HCT116 (cell line): ENCODE measurements around the gene ASAP2. TPM values are rescaled to one million over a fixed set of nuclear protein-coding genes. Genes with fewer than 3 reads are reported as not detected.

Experiments used
- ATAC-seq: fragments of 200-7000 bp; cut with Tn5 transposase; 2 replicates; pipeline ENCODE4 v1.9.1; 2020; ENCODE audit warnings: mild to moderate bottlenecking, moderate library complexity
- BruUV-seq: library from RNA; stranded (reverse); fragments of 400-500 nt; replicated peaks from 2 replicates; lab custom pipeline; 2021; lab: Mats Ljungman, UMichigan
- CTCF ChIA-PET: fragments of 300-600 bp; sonication (Branson Sonifier 250); formaldehyde crosslinking; loops from one replicate; lab custom pipeline; 2021; ENCODE audit warnings: antibody characterized with exemption; lab: Charles Lee
- POLR2A ChIA-PET: fragments of 300-600, 350-600 bp; sonication (Branson Sonifier 250); formaldehyde crosslinking; loops from one replicate; lab custom pipeline; 2021; ENCODE audit warnings: antibody characterized with exemption; lab: Charles Lee
- RAD21 ChIA-PET, 2 experiments: fragments of 300-600 bp; sonication (Branson Sonifier 250); formaldehyde crosslinking; loops; one replicate each; lab custom pipeline; 2023; ENCODE audit warnings: low total read pairs in 2 of 2; ENCODE audit not compliant: uncharacterized antibody in 2 of 2, unreplicated experiment in 2 of 2, low non-redundant PET in 1 of 2; lab: Charles Lee
- DNase-seq: peaks from one replicate; pipeline ENCODE4 v3.0.0-alpha.2; 2010; ENCODE audit warnings: low read depth, low spot score
- H2AFZ ChIP-seq: fragments of 200-600 bp; shearing (Covaris generic), sonication (generic); 2 replicates; pipeline ENCODE4 v1.6.1; 2017; ENCODE audit warnings: low read depth, mixed run types, mixed read lengths, antibody characterized with exemption, low read length; ENCODE audit not compliant: poor library complexity, severe bottlenecking
- H3K27ac ChIP-seq: 2 replicates; pipeline ENCODE4 v1.5.1; 2012; ENCODE audit warnings: low read depth, low read length
- H3K27me3 ChIP-seq: fragments of 200-600 bp; sonication (generic); 2 replicates; pipeline ENCODE4 v1.6.1; 2016; ENCODE audit warnings: mixed run types, low read length, mixed read lengths; ENCODE audit not compliant: insufficient read depth
- H3K36me3 ChIP-seq, 2 experiments: fragments of 200-500 bp in 1 of 2; fragments of 200-600 bp in 1 of 2; sonication (Bioruptor generic) in 1 of 2; sonication (generic) in 1 of 2; 2 replicates each; pipeline versions ENCODE4 v1.5.1 to v1.6.1; 2014 to 2016; ENCODE audit warnings: low read length in 2 of 2, inconsistent platforms in 1 of 2, mixed read lengths in 1 of 2, mixed run types in 1 of 2; ENCODE audit not compliant: insufficient read depth in 2 of 2, control insufficient read depth in 1 of 2
- H3K4me1 ChIP-seq, 2 experiments: fragments of 200-600 bp in 1 of 2; sonication (generic) in 1 of 2; 2 replicates each; pipeline versions ENCODE4 v1.5.1 to v1.6.1; 2012 to 2017; ENCODE audit warnings: low read length in 2 of 2, inconsistent platforms in 1 of 2, mild to moderate bottlenecking in 1 of 2, mixed read lengths in 1 of 2, mixed run types in 1 of 2, moderate library complexity in 1 of 2; ENCODE audit not compliant: insufficient read depth in 2 of 2, control insufficient read depth in 1 of 2
- H3K4me2 ChIP-seq: fragments of 200-600 bp; sonication (generic); 2 replicates; pipeline ENCODE4 v1.6.1; 2017; ENCODE audit warnings: mixed run types, low read length, mixed read lengths
- H3K4me3 ChIP-seq, 2 experiments: fragments of 200-600 bp in 1 of 2; sonication (generic) in 1 of 2; replicated peaks in 1 of 2; 2 replicates each; pipeline ENCODE4 v1.5.1; 2011 to 2016; ENCODE audit warnings: low read length in 2 of 2, control low read depth in 1 of 2, low read depth in 1 of 2, mild to moderate bottlenecking in 1 of 2, mixed read lengths in 1 of 2, mixed run types in 1 of 2
- H3K79me2 ChIP-seq: fragments of 200-600 bp; sonication (generic); 2 replicates; pipeline ENCODE4 v1.6.1; 2017; ENCODE audit warnings: mild to moderate bottlenecking, mixed run types, low read length, moderate library complexity, mixed read lengths; ENCODE audit not compliant: insufficient read depth
- H3K9ac ChIP-seq: fragments of 200-600 bp; sonication (generic); 2 replicates; pipeline ENCODE4 v1.6.1; 2016; ENCODE audit warnings: low read length, mixed read lengths
- H3K9me2 ChIP-seq: fragments of 200-600 bp; sonication (generic), shearing (Covaris generic); 2 replicates; pipeline ENCODE4 v1.6.1; 2017; ENCODE audit warnings: mixed run types, mild to moderate bottlenecking, moderate library complexity; ENCODE audit not compliant: insufficient read depth
- H3K9me3 ChIP-seq, 2 experiments: fragments of 200-500 bp in 1 of 2; fragments of 200-600 bp in 1 of 2; sonication (Bioruptor generic) in 1 of 2; sonication (generic) in 1 of 2; 2 replicates each; pipeline ENCODE4 v1.6.1; 2014 to 2017; ENCODE audit warnings: low read length in 2 of 2, mixed read lengths in 2 of 2, inconsistent platforms in 1 of 2, low read depth in 1 of 2, mild to moderate bottlenecking in 1 of 2, mixed run types in 1 of 2, moderate library complexity in 1 of 2; ENCODE audit not compliant: control insufficient read depth in 1 of 2, insufficient read depth in 1 of 2
- H4K20me1 ChIP-seq: fragments of 200-600 bp; sonication (generic), shearing (Covaris generic); 2 replicates; pipeline ENCODE4 v1.6.1; 2017; ENCODE audit warnings: mixed run types, mild to moderate bottlenecking, moderate library complexity; ENCODE audit not compliant: insufficient read depth
- CEBPB ChIP-seq: IDR thresholded peaks from 2 replicates; pipeline ENCODE4 v1.6.1; 2012; ENCODE audit warnings: low read depth
- EZH2phosphoT487 ChIP-seq: fragments of 200-600 bp; IDR thresholded peaks from 2 replicates; pipeline ENCODE4 v1.6.1; 2018; ENCODE audit warnings: antibody characterized with exemption, borderline replicate concordance
- intact Hi-C: fragments of 100-400 bp; cut with micrococcal nuclease; formaldehyde crosslinking; loops from 2 replicates; pipeline ENCODE4 v1.10.0; 2022
- total RNA-seq: library from RNA; stranded (reverse); gene quantifications from one replicate; pipeline ENCODE4 v1.2.1, GENCODE V29; 2021; ENCODE audit not compliant: unreplicated experiment
- TF ChIP-seq, protein P1 (sequence below): IDR thresholded peaks from 2 replicates; pipeline ENCODE4 v1.6.1; 2012
- TF ChIP-seq, protein P2 (sequence below): IDR thresholded peaks from 2 replicates; pipeline ENCODE4 v1.6.1; 2012
- TF ChIP-seq, protein P3 (sequence below): IDR thresholded peaks from 2 replicates; pipeline ENCODE4 v1.6.1; 2011; ENCODE audit warnings: mild to moderate bottlenecking, low read length, moderate library complexity; ENCODE audit not compliant: insufficient replicate concordance; ENCODE audit errors: extremely low read depth

Gene ASAP2
- total RNA-seq, 1 experiment from 2014 or later = 16.5 TPM

DNA sequence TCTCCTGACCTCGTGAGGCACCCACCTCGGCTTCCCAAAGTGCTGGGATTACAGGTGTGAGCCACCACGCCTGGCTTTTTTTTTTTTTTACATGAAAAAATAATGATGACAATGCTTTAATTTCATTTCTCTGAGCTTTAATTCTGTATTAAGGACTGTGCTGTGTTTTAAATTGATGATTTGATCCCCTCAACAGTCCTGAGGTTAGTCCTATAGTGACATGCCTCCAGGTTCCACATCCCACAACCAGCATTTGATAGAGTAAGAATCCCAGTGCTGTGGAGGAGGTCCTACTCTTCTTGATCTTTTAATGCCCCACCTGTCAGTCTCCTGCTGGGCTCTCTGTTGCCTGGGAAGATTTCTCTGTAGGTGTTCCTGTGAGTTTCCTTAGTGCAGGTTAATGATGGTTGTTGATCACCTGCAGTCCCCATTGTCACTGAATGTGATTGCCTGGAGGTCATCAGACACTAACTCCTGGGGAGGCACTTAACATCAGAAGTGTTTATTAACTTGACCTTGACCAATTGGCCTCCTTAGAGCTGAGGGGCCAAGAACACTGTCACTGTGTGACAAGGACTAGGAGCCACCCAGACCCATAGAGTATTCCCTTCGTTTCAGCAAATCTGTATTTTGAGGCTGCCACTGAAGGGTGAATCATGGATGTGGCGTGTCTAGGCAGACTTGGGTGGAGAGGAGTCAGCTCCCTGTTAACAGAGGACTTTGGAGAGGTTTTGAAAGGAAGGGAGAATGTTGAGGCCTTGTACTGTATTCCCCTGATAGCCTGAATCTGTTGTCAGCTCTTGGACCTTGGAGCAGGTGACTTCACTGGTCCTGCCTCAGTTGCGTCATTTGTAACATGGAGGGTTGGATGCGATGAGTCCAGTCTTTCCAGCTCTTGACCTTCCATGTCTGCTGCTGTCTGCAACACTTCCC lies 11.5 kb downstream of the ASAP2 start:
- RAD21 ChIA-PET = no interaction called here
- CTCF ChIA-PET = no interaction called here
- POLR2A ChIA-PET = interaction anchor here (1.1 kb wide), 1 partner anchor 16 kb away, joined by 3 read pairs; no protein-coding TSS in a partner anchor
- TF ChIP-seq, protein P1, sequence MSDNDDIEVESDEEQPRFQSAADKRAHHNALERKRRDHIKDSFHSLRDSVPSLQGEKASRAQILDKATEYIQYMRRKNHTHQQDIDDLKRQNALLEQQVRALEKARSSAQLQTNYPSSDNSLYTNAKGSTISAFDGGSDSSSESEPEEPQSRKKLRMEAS = no peak
- TF ChIP-seq, protein P2, sequence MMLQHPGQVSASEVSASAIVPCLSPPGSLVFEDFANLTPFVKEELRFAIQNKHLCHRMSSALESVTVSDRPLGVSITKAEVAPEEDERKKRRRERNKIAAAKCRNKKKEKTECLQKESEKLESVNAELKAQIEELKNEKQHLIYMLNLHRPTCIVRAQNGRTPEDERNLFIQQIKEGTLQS = no peak
- TF ChIP-seq, protein P3, sequence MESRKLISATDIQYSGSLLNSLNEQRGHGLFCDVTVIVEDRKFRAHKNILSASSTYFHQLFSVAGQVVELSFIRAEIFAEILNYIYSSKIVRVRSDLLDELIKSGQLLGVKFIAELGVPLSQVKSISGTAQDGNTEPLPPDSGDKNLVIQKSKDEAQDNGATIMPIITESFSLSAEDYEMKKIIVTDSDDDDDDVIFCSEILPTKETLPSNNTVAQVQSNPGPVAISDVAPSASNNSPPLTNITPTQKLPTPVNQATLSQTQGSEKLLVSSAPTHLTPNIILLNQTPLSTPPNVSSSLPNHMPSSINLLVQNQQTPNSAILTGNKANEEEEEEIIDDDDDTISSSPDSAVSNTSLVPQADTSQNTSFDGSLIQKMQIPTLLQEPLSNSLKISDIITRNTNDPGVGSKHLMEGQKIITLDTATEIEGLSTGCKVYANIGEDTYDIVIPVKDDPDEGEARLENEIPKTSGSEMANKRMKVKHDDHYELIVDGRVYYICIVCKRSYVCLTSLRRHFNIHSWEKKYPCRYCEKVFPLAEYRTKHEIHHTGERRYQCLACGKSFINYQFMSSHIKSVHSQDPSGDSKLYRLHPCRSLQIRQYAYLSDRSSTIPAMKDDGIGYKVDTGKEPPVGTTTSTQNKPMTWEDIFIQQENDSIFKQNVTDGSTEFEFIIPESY = no peak
- TF ChIP-seq CEBPB = no peak
- no peak for TF ChIP-seq EZH2phosphoT487
- Histone ChIP-seq H3K36me3 (no peaks in the 10 kb centered on the region), H3K27me3 (no peaks in the 10 kb centered on the region), H3K4me3 (no peak overlapping the region), H4K20me1 (no peaks in the 10 kb centered on the region; the same call in 1 of the 2 replicates), H3K4me2 (no peak overlapping the region), H3K9me3 (no peaks in the 10 kb centered on the region), H2AFZ (no peak overlapping the region), H3K27ac (no peak overlapping the region), H3K9me2 (no peaks in the 10 kb centered on the region), H3K79me2 (peaks cover 51% of the 10 kb centered on the region), H3K9ac (no peak overlapping the region), H3K4me1 (peaks cover 4 to 12% of the 10 kb centered on the region in 2 experiments)
- intact Hi-C loops = no loop called here
- no TSS peak for BruUV-seq
- no peak for ATAC-seq
- no peak for DNase-seq
